ENCODE results near the gene NAV1.

The NAV1 gene

DNA sequence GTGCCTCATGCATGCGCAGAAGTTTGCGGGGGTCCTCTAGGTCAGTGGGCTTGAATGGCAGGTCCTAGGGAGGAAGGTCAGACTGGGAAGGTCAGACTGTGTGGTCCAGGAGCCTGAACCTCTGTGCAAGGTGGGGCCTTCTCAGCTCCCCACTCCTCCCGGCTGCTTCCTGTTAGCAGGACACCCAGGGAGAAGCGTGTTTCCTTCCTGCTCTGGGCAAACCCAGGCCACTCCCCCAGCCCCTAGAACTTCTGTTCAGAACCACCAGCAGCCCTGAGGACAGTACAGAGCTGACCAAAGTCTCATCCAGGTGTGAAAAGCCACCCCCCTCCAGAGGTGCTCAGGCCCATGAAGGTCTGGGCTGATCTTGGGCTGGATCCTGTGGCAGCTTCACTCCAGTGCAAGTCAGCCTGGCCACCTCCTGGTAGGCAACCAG, 29.9 kb downstream of the NAV1 start:
- DNase-seq: no peak
- Histone ChIP-seq H3K4me3 (ENCODE audit: low read depth, low read length) (no peak overlapping the region), H3K9me3 (ENCODE audit: severe bottlenecking) (no peaks in the 10 kb centered on the region), H3K27ac (no peak overlapping the region), H3K27me3 (ENCODE audit: insufficient read depth, low read depth, severe bottlenecking) (no peaks in the 10 kb centered on the region), H3K36me3 (no peaks in the 10 kb centered on the region)
- TF ChIP-seq, protein P1, sequence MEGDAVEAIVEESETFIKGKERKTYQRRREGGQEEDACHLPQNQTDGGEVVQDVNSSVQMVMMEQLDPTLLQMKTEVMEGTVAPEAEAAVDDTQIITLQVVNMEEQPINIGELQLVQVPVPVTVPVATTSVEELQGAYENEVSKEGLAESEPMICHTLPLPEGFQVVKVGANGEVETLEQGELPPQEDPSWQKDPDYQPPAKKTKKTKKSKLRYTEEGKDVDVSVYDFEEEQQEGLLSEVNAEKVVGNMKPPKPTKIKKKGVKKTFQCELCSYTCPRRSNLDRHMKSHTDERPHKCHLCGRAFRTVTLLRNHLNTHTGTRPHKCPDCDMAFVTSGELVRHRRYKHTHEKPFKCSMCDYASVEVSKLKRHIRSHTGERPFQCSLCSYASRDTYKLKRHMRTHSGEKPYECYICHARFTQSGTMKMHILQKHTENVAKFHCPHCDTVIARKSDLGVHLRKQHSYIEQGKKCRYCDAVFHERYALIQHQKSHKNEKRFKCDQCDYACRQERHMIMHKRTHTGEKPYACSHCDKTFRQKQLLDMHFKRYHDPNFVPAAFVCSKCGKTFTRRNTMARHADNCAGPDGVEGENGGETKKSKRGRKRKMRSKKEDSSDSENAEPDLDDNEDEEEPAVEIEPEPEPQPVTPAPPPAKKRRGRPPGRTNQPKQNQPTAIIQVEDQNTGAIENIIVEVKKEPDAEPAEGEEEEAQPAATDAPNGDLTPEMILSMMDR (IDR thresholded peaks at IDR 0.05; ENCODE audit: low read depth, low read length): no peak

GRCh38 chr1:201570181-201570885, 31.4 kb downstream of the NAV1 start:
- no peaks in the 10 kb centered on the region for H3K9me3 ChIP-seq (ENCODE audit: severe bottlenecking)
- no peak overlapping the region for H3K27ac ChIP-seq
- no peak overlapping the region for H3K4me3 ChIP-seq (ENCODE audit: low read depth, low read length)
- TF ChIP-seq, protein P1 (IDR thresholded peaks at IDR 0.05; ENCODE audit: low read depth, low read length): no peak
- no peaks in the 10 kb centered on the region for H3K27me3 ChIP-seq (ENCODE audit: insufficient read depth, low read depth, severe bottlenecking)
- DNase-seq: no peak
- H3K36me3 ChIP-seq: no peaks in the 10 kb centered on the region

DNA sequence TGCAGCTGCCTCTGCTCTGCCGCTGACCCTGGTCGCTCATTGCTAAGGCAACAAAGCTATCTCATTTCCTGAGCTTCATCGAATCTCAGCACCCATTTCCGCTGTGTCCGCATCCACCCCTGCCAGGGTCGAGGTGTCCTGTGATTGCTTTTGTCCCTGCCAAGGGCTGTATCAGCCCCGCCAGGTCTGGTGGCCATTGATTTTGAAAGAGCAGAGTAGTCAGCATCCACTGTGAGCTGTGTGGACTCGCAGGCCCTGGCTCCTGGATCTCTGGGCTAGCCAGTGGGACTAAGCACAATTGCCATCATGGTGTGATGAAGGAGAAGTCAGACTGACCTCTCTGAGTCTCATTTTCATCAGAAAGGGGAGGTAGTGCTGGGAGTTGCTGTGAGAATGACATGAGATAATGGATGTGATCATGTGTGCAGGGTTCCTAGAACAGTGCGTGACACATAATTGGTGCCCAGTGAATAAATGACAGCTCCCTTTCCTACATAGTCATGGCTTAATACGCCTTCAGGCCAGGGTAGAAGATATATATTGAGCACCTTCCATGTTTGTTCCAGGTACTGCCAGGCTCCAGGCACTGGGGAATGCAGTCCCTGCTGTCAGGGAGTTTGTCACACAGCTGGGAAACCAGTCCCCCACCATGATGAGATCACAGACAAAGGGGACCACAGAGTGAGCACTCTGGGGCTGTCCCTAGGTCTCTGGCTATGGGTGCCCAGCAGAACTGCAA, 32.1 kb downstream of the NAV1 start:
- TF ChIP-seq, protein P1 (IDR thresholded peaks at IDR 0.05; ENCODE audit: low read depth, low read length): no peak
- no peak overlapping the region for H3K4me3 ChIP-seq (ENCODE audit: low read depth, low read length)

DNA sequence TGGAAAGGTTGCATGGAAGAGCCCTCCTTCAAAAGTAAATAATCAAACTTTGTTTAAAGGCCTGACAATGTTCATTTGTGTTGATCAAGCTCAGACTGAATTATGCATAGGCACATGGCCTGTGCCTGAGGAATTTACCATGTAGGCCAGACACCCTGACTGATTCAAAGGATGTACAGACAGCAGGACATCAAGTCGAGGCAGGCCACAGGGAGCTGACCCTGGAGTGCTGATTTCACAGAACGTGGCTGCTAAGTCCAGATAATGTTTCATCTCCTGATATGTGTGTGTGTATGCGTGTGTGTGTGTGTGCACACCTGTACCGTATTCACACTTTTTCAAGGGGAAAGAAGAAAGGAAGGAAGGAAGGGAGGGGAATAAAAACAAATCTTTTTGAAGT, 34.1 kb downstream of the NAV1 start:
- Histone ChIP-seq H3K36me3 (no peaks in the 10 kb centered on the region), H3K27me3 (ENCODE audit: insufficient read depth, low read depth, severe bottlenecking) (no peaks in the 10 kb centered on the region), H3K4me3 (ENCODE audit: low read depth, low read length) (no peak overlapping the region), H3K27ac (no peak overlapping the region), H3K9me3 (ENCODE audit: severe bottlenecking) (no peaks in the 10 kb centered on the region)
- TF ChIP-seq, protein P1 (IDR thresholded peaks at IDR 0.05; ENCODE audit: low read depth, low read length): no peak
- no peak for DNase-seq

More for the DNA sequence above, 32.1 kb downstream of the NAV1 start:
- Histone ChIP-seq H3K36me3 (no peaks in the 10 kb centered on the region), H3K27me3 (ENCODE audit: insufficient read depth, low read depth, severe bottlenecking) (no peaks in the 10 kb centered on the region), H3K27ac (no peak overlapping the region), H3K9me3 (ENCODE audit: severe bottlenecking) (no peaks in the 10 kb centered on the region)
- no peak for DNase-seq

DNA sequence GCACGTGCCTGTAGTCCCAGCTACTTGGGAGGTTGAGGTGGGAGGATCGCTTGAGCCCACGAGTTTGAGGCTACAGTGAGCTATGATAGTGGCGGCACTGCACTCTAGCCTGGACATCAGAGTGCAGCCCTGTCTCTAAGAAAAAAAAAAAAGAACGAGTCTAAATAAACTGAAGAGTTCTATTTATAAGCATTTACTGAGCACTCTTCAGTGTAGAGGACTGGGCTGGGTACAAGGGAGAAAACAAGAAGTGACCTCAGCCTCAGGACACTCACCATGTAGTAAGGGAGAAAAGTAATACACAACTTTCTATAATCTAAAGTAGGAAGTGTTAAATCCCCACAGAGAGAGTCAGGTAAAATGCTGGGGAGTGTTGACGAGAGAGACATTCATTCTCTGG, 35.0 kb downstream of the NAV1 start:
- TF ChIP-seq, protein P1 (IDR thresholded peaks at IDR 0.05; ENCODE audit: low read depth, low read length): no peak
- DNase-seq: no peak
- H3K4me3 ChIP-seq (ENCODE audit: low read depth, low read length): no peak overlapping the region
- H3K27me3 ChIP-seq (ENCODE audit: insufficient read depth, low read depth, severe bottlenecking): no peaks in the 10 kb centered on the region
- H3K9me3 ChIP-seq (ENCODE audit: severe bottlenecking): no peaks in the 10 kb centered on the region
- H3K36me3 ChIP-seq: no peaks in the 10 kb centered on the region
- no peak overlapping the region for H3K27ac ChIP-seq
